Non-pigmented ciliary epithelial cell (primary cell): ENCODE measurements around the gene NEK5.
"Not testable (repeated sequence)": the region's sequence is repeated elsewhere in the genome, so short reads cannot be mapped to it uniquely, and the experiment has no call there.

Source experiments
- DNase-seq: peaks from one replicate; pipeline ENCODE4 v3.0.0-alpha.2; 2010; ENCODE audit warnings: low read depth

Gene NEK5, protein sequence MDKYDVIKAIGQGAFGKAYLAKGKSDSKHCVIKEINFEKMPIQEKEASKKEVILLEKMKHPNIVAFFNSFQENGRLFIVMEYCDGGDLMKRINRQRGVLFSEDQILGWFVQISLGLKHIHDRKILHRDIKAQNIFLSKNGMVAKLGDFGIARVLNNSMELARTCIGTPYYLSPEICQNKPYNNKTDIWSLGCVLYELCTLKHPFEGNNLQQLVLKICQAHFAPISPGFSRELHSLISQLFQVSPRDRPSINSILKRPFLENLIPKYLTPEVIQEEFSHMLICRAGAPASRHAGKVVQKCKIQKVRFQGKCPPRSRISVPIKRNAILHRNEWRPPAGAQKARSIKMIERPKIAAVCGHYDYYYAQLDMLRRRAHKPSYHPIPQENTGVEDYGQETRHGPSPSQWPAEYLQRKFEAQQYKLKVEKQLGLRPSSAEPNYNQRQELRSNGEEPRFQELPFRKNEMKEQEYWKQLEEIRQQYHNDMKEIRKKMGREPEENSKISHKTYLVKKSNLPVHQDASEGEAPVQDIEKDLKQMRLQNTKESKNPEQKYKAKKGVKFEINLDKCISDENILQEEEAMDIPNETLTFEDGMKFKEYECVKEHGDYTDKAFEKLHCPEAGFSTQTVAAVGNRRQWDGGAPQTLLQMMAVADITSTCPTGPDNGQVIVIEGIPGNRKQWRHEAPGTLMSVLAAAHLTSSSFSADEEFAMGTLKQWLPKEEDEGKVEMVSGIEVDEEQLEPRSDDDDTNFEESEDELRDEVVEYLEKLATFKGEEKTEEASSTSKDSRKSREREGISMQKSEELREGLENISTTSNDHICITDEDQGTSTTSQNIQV

DNA sequence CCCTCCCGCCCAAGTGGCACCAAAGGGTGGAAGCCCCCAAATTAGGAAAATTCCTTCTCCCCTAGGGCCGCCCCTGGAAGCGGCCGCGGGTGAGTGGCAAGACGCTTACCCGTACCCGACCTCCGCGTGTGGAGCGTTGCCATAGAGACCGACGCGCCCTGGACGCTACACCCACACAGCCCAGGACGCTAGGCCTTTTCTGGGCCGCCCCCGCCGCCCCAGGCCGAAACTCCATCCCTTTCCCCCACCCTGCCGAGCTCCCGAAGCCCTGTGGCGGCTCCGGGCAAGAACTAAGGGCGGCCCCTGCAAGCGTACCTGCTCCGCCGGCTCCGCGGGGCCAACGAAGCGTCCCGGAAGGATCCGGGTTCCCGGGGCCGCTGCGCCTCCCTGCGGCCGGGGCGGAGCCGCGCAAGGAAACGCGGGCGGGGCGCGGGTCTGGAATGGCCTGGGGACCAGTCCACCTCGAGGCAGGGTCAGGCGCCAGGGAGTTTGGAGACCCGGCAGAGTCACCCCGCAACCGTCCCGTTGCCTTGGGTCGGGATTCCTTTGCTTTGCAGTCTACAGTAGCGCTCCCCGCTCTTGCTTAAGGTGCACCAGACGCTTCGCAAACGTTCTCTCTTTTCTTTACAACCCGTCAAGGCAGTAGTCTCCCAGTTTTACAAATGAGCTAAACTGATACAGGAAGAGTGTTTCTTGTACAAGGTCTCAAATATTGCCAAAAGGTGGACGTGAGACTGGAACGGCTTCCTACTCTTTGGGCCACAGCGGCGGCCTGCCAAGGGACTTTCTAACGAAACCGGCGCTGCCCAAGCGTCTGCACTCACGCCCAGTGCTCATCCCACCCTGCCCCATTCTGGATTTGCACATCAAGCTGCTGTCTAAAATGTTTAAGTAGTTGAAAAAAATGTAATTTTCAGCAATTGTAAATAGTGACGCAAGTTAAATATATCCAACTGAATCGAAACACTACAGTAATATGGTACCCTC lies at the start of gene NEK5:
NEK5 (minus strand) TSS at position 360 of the 987 bp plus-strand sequence. CDS start 1,591 bp downstream, outside the sequence.
- no peak for DNase-seq

DNA sequence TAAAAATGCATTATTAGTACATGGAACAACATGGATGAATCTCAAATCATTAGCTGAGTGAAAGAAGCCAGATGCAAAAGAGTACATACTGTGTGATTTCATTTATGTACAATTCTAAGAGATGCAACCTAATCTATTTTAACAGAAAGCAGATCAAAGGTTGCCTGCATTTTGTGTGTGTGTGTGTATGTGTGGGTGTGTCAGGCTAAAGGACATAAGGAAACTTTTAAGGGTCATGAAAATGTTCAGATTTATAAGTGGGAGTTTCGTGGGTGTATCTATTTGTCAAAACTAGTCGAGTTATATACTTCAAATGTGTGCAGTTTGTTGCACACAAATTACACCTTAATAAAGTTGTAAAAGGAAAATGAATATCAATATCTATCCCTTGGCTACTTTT lies 48.4 kb upstream of the NEK5 start:
- no peak for DNase-seq

DNA sequence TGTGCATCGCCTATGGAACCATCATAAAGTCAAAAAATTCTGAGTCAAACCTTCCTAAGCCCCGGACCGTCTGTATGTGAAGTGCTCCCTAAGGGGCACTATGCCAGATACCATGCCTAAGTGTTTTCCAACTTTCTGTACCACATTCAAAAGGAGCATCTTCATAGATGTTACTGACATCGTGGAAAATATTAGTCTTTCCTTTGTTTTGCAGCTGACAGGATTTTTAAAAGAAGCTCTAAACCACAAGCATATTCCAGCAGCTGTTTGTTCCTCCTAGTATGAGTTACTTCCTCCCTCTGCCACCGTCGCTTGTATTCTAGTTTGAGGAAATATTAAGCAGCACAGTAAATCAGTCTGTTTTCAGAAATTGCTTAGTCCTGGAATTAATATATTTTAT lies 45.1 kb upstream of the NEK5 start:
- not testable (repeated sequence) for DNase-seq

DNA sequence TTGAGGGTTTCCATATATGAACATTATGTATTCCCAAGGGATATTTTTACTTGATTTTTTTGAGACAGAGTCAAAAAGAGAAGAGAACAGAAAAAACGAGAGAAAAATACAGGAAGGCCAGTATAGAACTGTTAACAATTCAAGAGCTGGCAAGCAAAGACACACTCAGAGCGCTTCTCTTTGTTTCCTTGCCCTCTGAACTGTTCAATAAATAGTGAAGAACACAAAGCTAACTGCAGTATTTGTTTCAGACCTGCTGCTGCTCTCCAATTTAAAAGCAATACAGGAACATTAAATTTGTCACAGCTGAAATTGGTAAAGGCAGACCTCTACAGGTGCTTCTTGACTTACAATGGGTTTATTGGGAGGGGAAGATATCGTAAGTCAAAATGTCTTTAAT lies 44.5 kb upstream of the NEK5 start:
- DNase-seq = no peak

DNA sequence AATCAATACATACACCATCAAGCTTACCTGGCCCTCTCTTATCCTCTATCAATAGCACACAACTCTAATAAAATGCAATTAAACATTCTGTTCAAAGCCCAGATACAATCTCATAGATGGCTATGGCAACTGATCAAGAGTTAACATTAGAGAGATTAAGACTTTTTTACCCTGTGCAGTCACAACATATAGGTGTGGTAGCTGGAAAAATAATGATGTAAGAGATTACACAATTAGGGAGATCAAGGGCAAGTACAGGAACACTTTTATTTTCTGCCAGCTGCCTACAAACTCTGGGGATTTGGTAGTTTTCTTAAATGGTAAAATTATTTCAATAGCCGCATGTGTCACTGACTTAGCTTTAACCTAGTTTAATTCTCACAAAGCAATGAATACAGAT lies 42.8 kb upstream of the NEK5 start:
- DNase-seq = not testable (repeated sequence)

DNA sequence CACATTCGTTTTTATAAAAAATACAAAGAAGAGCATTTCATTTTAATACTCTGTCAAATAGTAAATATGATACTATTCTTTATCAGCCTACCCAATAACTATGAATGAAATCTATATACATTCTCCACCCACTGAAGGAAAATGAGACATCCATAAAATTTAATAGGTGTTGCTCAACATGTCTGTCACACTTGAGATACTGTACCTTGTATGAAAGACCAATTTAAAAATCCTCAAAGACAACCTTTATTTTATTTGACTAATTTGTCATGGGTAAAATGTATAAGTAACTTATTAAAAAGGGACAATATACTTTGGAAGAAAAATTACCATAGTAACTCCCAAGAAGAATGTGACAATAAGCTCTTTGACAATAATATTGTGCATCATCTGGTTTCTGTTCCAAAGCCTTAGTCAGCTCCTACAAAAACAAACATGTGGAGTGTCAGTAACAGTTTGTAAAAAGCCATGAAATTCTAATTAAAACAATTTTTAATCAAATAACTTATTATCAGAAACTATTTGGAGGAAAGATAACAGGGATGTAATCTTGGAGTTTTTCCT lies 42.0 kb upstream of the NEK5 start:
- DNase-seq = not testable (repeated sequence)

DNA sequence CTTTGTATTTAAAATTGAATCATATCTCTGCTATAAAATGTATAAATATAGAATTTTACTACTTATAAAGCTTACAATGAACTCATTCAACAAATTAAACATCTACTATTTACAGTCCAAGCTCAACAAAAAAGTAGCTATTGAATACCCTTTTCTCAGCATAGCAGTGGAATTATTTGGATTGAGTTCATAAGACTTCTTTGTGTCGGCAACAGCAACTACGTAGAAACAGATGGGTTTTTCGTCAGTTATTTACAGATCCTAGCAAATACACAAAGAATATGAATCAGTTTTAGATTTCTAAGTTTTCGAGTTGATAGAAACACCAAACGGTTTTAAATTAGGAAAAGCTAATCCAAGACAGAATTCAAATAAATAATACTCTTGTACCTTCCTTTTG lies 41.0 kb upstream of the NEK5 start:
- DNase-seq = no peak

DNA sequence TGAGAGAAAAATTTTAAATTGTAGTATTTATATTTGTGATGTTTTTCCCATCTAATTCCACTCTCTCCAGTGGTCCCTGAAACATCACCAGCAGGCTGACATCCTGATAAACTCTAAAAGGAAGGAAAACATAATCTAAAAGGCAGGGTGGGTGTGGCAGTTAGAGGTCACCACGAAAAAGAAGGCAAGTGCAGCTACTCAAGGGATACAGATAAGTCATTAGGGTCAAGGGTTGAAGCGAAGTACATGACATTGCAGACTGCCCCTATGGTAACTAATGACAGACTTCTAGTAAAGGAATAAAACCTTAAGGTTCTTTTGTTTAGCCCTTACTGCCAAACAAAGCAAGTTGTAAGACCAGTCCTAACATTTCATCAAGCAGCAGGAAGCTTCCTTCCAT lies 36.5 kb upstream of the NEK5 start:
- no peak for DNase-seq

DNA sequence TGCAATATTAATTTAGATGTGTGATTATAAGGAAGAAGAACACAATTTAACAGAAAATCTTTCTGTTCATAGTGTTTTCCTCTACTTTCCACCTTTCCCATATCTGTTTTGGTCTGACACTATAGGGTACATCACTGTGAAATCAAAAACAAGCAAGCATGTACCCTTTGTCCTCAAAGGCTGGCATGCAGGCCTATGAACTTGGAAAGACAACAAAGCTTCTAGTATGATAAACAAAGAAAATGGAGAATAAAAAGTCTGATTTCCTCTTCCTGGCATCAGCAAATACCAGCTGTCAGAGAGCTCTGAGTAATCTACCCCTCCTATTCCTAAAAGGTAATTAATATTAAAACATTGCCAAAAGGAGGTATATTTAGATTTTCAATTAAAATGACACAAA lies 36.1 kb upstream of the NEK5 start:
- DNase-seq = no peak

DNA sequence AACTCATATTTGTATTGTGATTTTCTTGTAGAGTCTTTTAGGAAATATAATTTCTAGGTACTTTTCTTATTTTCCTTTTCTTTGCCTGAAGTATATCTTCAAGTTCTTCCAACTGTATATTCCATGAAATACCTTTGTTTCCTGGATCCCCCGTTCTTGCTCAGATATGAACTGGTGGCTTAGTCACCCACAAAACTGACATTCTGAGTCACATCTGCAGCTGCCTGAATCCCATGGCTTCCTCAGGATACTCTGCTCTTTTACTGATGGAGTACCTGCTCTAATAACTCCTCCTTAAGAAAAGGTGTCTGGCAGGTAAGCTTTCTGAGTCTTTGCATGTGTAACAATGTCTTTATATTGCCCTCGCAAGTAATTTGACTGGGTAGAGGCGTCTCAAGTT lies 35.0 kb upstream of the NEK5 start:
- DNase-seq = not testable (repeated sequence)

DNA sequence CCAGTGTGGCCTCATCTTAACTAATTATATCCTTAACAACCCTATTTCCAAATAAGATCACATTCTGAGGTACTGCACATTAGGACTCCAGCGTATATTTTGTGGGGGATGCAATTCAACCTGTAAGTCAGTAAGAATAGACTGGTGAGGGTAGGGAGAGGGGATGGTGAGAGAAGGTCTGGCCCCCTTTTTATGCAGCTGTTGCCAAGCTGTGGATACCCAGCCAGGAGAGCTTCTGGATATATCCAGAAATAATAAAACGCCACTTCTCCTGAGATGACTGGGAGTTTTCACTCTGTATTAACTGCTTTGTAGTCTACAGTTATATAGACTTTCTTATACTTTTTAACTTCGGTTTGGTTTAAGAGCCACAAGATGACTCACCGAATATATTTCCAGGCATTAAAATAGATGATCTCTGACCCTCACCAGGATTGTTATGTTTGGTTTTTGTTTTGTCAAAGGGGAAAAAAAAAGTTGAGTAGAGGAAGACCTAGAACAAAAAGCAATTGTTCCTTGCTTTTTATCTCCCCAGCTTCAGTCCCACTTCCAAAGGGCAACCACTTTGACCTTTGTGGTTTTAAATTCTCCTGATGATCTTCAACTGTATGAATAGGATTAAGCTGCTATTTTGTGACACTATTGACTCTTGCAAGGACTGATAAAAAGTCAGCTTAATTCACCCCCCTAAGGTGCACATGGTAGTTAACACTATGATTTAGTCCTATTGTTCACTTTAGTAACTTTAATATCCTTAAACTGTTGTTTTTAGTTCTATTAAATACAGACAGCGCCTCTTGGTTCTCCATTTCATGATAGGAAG lies 33.6 kb upstream of the NEK5 start:
- no peak for DNase-seq

DNA sequence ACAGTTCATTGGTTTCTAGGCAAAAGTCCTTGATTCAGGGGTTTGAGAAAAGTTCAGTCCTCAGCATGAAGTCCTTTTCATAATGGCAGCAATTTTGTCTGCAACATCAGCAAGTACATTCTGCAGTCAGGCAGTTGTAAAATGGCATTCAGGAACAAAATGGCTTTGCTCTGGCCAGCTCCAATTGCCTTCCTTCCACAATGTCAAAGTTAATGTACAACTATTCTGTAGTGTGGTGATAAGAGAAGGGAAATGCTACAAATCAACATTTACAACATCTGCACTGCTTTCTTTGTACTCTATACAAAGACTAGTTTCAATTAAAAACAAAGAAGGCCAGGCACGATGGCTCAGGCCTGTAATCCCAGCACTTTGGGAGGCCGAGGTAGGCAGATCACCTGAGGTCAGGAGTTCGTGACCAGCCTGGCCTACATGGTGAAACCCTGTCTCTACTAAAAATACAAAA lies 32.3 kb upstream of the NEK5 start:
- DNase-seq = no peak

DNA sequence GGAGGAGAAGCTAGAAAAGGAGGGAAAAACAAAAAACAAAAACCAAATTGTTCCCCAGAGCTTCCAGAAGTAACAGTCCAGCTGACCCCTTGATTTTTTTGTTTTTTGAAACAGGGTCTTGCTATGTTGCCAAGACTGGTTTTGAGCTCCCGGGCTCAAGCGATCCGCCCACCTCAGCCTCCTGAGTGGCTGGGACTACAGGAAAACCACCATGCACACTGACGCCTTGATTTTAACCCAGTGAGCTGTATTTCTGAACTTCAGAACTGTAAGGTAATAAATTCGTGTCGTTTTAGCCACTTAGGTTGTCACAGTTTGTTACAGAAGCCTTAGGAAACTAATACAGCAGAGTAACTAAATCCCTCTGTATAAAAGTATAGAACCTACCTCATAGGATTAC lies 31.6 kb upstream of the NEK5 start:
- DNase-seq = no peak

DNA sequence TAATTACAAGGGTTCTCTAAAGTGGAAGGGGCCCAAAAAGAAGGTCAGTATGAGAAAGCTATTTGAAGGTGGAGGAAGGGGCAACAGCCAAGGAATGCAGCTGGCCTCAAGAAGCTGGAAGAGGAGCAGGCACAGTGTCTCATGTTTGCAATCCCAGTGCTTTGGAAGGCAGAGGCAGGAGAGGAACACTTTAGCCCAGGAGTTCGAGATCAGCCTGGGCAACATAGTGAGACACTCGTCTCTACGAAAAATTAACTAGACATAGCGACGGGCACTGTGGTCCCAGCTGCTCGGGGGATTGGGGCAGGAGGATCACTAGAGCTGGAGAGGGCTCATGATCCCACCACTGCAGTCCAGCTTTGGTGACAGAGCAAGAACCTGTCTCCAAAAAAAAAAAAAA lies 31.2 kb upstream of the NEK5 start:
- no peak for DNase-seq

DNA sequence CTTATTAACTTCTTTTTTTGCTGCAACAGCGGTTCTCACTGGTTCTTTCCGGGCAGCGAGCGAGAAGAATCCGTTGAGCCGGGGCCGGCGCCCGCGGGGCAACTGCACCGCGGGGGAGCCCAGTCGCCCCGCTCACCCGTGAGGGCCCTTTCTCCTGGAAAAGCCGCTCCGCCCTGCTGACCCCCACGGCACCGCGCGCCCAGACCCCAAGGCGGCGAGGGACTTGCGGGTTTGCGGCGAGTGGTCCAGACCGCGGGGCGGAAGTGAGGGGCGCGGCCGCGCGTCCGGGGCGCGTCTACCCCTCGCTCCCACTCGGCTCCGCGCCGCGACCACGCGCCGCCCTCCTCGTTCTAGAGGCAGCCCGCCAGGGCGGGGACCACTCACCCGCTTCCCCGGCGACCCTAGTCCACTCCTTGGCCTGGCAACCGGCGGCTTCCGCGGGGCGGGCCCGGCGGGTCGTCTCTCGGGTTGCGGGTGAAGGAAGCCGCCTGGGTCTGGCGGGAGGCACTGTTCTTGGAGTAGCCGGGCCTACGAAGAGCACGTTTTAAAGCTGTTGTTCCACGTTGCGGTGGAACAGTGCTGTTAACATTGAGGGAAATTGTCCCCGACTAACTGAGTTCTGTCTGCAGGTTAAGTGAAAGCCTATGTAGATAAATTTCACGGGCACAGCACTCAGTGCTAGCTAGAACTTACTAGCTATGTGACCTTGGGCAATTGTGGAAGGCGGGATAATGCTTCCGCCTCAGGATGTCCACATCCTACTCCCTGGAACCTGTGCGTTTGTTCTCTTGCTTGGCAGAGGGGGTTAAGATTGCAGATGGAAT lies 30.5 kb upstream of the NEK5 start, which contains the start of gene NEK3:
NEK3 (minus strand) TSS at position 439 of the 824 bp plus-strand sequence. CDS start 3,406 bp downstream, outside the sequence.
- no peak for DNase-seq

DNA sequence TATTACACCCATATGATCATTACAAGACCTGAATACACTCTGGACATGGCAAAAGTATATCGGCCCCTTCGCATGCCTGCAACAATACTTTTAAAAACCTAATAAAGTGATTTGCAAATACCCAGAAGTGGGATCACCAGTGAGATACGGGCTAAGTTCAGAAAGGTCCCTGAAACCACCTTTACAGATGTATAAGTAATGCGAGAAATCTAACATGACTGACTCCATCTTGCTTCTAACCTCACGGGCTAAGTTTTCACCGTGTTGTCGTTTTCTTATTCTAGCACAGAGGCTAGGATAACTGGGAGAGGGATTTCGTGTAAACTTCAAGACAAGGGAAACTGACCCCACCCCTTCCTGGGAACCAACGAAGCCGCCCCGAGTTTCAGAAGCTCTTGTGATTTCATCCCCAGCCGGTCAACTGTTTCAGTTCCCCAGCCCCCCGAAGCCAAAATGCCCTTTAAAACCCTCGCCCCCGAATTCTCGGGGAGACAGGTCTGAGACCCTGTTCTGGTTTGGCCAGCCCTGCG lies 29.8 kb upstream of the NEK5 start:
- DNase-seq = no peak

DNA sequence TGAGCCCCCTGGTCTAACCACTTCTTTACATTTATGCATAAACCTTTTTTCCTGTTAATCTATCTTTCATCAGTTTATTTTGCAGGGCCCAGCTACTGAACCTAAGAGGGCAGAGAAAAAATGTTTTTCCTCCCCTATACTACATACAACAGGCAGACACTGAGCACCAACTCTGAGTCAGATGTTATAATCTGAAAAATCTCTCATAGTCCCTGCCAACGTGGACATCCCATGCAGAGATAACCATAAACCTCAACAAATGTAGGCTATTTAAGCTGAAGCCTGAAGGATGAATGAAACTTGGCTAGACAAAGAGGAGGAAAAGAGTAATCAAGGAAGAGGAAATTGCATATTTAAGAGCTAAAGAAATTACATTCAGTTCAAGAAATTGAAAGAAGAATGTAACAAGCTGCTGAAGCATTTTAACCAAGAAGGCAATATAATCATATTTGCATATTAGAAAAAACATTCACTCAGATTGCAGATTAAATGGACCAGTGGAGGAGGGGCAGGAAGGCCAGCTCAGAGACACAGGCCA lies 27.9 kb upstream of the NEK5 start:
- no peak for DNase-seq

DNA sequence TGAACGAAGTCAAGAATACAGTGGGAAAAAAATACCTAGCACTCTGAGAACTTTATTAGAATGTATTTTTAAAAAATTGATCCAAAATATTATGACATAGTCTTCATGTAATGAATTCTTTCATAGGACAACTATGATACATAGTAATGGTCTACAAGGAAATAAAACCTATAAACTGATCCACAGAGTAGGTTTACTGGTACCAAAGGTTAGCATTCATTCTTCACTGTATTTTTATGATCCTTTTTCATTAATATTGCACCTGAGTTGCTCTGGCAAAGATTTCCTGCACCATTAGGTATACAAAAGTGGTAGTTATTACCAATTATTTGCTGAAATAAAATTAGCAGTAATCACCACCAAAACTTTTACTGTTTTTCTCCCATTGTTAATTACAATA lies 26.3 kb upstream of the NEK5 start:
- DNase-seq = no peak

DNA sequence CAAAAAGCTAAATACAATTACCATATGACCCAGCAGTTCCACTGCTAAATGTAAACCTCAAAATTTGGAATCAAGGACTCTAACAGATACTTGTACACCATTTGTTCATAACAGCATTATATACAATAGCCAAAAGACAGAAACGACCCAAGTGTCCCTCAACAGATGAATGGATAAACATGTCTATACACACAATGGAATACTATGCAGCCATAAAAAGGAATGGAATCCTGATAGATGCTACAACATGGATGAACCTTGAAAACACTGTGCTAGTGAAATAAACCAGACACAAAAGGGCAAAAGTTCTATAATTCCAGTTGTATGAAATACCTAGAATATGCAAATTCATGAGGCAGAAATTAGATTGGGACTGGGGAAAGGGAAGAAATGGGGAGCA lies 18.4 kb upstream of the NEK5 start:
- no peak for DNase-seq
